Karpas-422 (cell line): ENCODE results near the gene MPRIP. TPM values are rescaled to one million over a fixed set of nuclear protein-coding genes. Genes with fewer than 3 reads are reported as not detected.
A peak's percentile ranks its signal among the peaks of the same experiment; 100 is the strongest.

Experiments used
- DNase-seq: peaks from one replicate; pipeline ENCODE4 v3.0.0-alpha.2; 2015
- H2AFZ ChIP-seq: fragments of 200-600 bp; sonication (generic); 2 replicates; pipeline ENCODE4 v1.6.1; 2014; ENCODE audit warnings: antibody characterized with exemption, low read length, mixed read lengths
- H3K27ac ChIP-seq: fragments of 200-600 bp; sonication (generic); 2 replicates; pipeline ENCODE4 v1.5.1; 2014; ENCODE audit warnings: mild to moderate bottlenecking, low read length, moderate library complexity
- H3K27me3 ChIP-seq: fragments of 200-600 bp; sonication (generic); 2 replicates; pipeline ENCODE4 v1.6.1; 2014; ENCODE audit warnings: low read length, mixed read lengths
- H3K36me3 ChIP-seq: fragments of 200-600 bp; sonication (generic); 2 replicates; pipeline ENCODE4 v1.6.1; 2014; ENCODE audit warnings: low read length, mixed read lengths; ENCODE audit not compliant: insufficient read depth
- H3K4me1 ChIP-seq: fragments of 200-600 bp; sonication (generic); 2 replicates; pipeline ENCODE4 v1.6.1; 2014; ENCODE audit warnings: mild to moderate bottlenecking, low read length, mixed read lengths
- H3K4me2 ChIP-seq: fragments of 200-600 bp; sonication (generic); 2 replicates; pipeline ENCODE4 v1.6.1; 2014; ENCODE audit warnings: low read length, low read depth, mild to moderate bottlenecking; ENCODE audit not compliant: poor library complexity, severe bottlenecking
- H3K4me3 ChIP-seq: fragments of 200-600 bp; sonication (generic); 2 replicates; pipeline ENCODE4 v1.5.1; 2014; ENCODE audit warnings: mild to moderate bottlenecking, antibody characterized with exemption, low read length, mixed read lengths
- H3K79me2 ChIP-seq: fragments of 200-600 bp; sonication (generic); 2 replicates; pipeline ENCODE4 v1.6.1; 2014; ENCODE audit warnings: mild to moderate bottlenecking, low read length, mixed read lengths
- H3K9ac ChIP-seq: fragments of 200-600 bp; sonication (generic); 2 replicates; pipeline ENCODE4 v1.6.0; 2014; ENCODE audit warnings: low read length
- H3K9me2 ChIP-seq: fragments of 200-600 bp; sonication (generic), shearing (Covaris generic); replicated peaks from 2 replicates; pipeline ENCODE4 v1.6.0; 2014; ENCODE audit warnings: mild to moderate bottlenecking, low read length, moderate library complexity; ENCODE audit not compliant: insufficient read depth
- H3K9me3 ChIP-seq: fragments of 300-700, 200-600 bp; sonication (generic); 2 replicates; pipeline ENCODE4 v1.6.1; 2014; ENCODE audit warnings: low read length, mixed read lengths
- H4K20me1 ChIP-seq: fragments of 200-600 bp; sonication (generic); 2 replicates; pipeline ENCODE4 v1.6.1; 2014; ENCODE audit warnings: mild to moderate bottlenecking, antibody characterized with exemption, low read length, low read depth; ENCODE audit not compliant: insufficient read depth
- total RNA-seq: library from RNA; depleted of rRNA; stranded (reverse); fragments of >200 nt; shearing (Covaris generic); gene quantifications from 2 replicates; pipeline ENCODE4 v1.2.3, GENCODE V29; 2014; ENCODE audit warnings: low replicate concordance

Gene MPRIP
- total RNA-seq, 1 experiment from 2014 or later: 44.1 TPM

DNA sequence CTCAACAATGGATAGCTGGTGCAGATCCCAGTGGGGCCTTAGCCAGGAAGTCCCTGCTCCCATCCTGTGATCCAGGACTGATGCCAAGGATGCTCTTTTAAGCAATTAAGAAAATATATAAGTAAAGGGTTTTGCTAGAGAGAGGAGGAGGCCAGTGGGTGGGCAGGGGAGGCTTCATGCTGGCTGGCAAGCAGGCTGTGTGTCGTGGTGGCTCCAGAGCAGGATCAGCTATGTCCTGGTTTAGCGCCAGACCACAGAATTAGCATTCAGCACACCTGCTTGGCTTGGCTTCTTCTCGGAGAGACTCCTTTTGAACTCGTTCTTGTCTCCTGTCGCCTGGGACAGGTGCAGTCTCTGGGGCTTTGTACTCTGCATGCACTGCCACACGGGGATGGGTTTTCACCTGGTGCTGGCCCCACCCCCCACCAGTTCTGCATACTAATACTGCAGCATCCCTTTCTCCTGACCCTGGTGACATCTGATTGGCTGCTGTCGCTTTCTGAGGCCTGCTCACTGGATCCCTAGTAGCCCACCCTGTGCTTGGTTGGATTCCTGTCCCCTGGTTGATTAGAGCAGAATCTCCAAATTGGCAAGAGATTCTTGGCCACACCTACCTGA is 97.8 kb downstream of the MPRIP start:
- Histone ChIP-seq H3K9me3 (no peaks in the 10 kb centered on the region), H3K9ac (no peak overlapping the region), H4K20me1 (no peaks in the 10 kb centered on the region), H3K4me1 (peaks cover 18% of the 10 kb centered on the region), H3K4me2 (no peak overlapping the region), H3K4me3 (no peak overlapping the region), H3K27me3 (no peaks in the 10 kb centered on the region), H3K9me2 (no peaks in the 10 kb centered on the region), H3K79me2 (no peaks in the 10 kb centered on the region), H2AFZ (no peak overlapping the region), H3K27ac (no peak overlapping the region), H3K36me3 (no peaks in the 10 kb centered on the region)
- no peak for DNase-seq

DNA sequence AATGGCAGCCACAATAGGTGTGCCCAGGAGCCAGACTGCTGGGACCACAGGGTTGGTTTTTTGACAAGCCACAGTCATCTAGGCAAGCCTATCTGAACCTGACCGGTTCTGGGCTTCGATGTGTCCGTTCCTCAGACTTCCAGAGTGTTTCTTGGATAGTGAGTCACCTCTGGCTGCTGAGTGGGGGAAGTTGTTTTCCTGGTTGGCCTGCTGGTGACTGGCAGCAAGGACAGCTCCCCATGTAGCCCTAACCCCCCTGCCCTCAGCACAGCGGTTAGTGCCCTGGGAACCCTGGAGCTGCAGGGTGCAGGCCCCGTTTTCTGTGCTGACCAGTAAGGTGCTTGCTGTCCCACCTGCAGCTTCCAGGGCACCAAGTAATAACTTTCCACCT is 98.3 kb downstream of the MPRIP start:
- no peaks in the 10 kb centered on the region for H3K27me3 ChIP-seq
- H3K36me3 ChIP-seq: no peaks in the 10 kb centered on the region
- no peak for DNase-seq
- no peaks in the 10 kb centered on the region for H3K9me3 ChIP-seq
- H3K4me3 ChIP-seq: no peak overlapping the region
- no peak overlapping the region for H2AFZ ChIP-seq
- H3K4me2 ChIP-seq: no peak overlapping the region
- no peak overlapping the region for H3K9ac ChIP-seq
- no peak overlapping the region for H3K27ac ChIP-seq
- no peaks in the 10 kb centered on the region for H3K79me2 ChIP-seq
- H3K9me2 ChIP-seq: no peaks in the 10 kb centered on the region
- peaks cover 18% of the 10 kb centered on the region for H3K4me1 ChIP-seq
- H4K20me1 ChIP-seq: no peaks in the 10 kb centered on the region

DNA sequence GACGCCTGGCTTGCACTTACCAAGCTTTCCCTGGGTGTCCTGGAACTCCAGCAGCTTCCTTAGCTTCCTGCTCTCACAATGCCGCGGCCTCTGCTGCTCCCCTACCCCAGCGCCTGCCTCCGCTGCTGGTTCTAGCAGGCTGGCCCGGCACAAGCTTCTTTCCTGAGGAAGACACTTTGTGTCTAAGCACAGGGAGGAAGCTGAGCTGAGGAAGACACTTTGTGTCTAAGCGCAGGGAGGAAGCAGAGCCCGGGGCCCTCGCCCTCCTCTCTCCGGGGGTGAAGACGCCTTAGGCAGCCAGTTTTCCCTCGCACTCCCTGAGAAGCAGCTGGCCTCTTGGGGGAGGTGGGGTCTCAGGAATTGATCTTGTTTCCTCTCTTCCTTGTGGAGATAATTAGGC is 99.0 kb downstream of the MPRIP start:
- Histone ChIP-seq H3K27ac (no peak overlapping the region), H3K79me2 (no peaks in the 10 kb centered on the region), H3K9me3 (no peaks in the 10 kb centered on the region), H4K20me1 (no peaks in the 10 kb centered on the region), H3K9ac (no peak overlapping the region), H3K4me1 (peaks cover 18% of the 10 kb centered on the region), H3K4me2 (no peak overlapping the region), H3K9me2 (no peaks in the 10 kb centered on the region), H3K27me3 (no peaks in the 10 kb centered on the region), H3K36me3 (no peaks in the 10 kb centered on the region), H3K4me3 (no peak overlapping the region), H2AFZ (no peak overlapping the region)
- no peak for DNase-seq

DNA sequence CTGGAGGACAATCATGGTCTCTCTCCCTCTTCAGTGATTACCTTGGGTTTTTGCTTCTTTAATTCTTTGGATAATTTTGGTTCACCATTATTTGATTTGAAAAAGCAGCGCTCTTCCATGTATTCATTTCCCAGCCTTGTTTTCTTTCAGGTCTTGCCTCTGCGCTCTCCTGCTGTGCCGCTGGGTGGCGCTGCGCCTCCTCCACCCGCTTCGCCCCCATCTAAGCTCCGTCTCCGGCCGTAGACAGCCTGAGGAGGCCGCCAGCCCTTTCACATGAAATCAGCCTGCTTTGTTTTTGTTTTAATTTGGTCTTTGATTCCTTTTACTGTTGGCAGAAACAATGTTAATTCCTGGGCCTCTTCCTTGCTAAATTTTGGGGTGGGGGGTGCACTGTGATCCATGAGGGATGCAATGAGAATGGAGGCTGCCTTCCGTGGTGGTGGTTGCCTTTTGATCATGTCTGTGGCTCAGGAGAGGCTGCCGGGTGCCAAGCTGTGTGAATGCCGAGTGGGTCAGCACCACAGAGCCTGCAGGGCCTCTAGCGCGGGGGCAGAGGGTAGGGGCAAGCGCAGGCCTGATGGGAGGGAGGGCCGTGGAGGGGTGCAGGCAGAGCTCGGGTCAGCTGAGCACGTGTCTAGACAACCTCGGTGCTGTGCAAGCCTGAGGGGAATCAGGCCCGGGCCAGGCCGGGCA is 99.7 kb downstream of the MPRIP start:
- H3K36me3 ChIP-seq: no peaks in the 10 kb centered on the region
- no peaks in the 10 kb centered on the region for H3K79me2 ChIP-seq
- H3K4me2 ChIP-seq: no peak overlapping the region
- no peaks in the 10 kb centered on the region for H3K9me2 ChIP-seq
- H3K9me3 ChIP-seq: no peaks in the 10 kb centered on the region
- H3K4me1 ChIP-seq: peaks cover 18% of the 10 kb centered on the region
- peak; percentile 84 for DNase-seq
- no peak overlapping the region for H3K4me3 ChIP-seq
- H2AFZ ChIP-seq: no peak overlapping the region
- H3K27ac ChIP-seq: no peak overlapping the region
- no peak overlapping the region for H3K9ac ChIP-seq
- no peaks in the 10 kb centered on the region for H3K27me3 ChIP-seq
- H4K20me1 ChIP-seq: no peaks in the 10 kb centered on the region

DNA sequence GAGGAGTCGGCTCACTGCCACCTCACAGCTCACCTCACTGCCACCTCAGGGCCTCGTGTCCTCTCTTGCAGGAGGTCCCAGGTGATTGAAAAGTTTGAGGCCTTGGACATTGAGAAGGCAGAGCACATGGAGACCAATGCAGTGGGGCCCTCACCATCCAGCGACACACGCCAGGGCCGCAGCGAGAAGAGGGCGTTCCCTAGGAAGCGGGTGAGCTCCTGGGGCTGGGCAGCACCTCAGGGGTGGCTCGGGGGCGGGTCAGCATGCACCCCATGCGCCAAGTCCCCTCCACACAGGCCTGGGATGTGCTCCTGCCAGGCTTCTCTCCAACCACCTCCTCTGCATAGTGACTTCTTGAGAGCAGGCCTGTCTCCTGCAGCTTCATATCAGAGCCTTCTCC is 100.3 kb downstream of the MPRIP start:
- Histone ChIP-seq H3K9me3 (no peaks in the 10 kb centered on the region), H3K4me2 (no peak overlapping the region), H3K27me3 (no peaks in the 10 kb centered on the region), H3K9ac (no peak overlapping the region), H3K9me2 (no peaks in the 10 kb centered on the region), H4K20me1 (no peaks in the 10 kb centered on the region), H2AFZ (no peak overlapping the region), H3K4me3 (no peak overlapping the region), H3K79me2 (no peaks in the 10 kb centered on the region), H3K36me3 (no peaks in the 10 kb centered on the region), H3K4me1 (peaks cover 18% of the 10 kb centered on the region), H3K27ac (no peak overlapping the region)
- DNase-seq: no peak

DNA sequence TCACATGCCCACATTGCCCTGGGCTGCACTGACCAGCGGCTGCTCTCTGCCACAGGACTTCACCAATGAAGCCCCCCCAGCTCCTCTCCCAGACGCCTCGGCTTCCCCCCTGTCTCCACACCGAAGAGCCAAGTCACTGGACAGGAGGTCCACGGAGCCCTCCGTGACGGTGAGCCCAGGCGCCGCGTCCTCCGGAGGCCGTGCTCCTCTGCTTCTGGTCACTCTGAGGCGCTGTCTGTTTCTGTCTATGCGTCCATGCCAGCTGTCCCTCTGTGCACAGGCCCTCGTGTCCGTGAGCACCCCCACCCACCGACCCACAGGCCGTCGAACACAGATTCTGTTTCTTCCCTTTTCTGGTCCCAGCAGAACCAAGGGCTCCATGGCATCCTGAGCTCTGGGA is 101.2 kb downstream of the MPRIP start:
- no peaks in the 10 kb centered on the region for H3K9me2 ChIP-seq
- H2AFZ ChIP-seq: no peak overlapping the region
- H3K4me3 ChIP-seq: no peak overlapping the region
- H3K9ac ChIP-seq: no peak overlapping the region
- DNase-seq: no peak
- no peaks in the 10 kb centered on the region for H3K36me3 ChIP-seq
- H3K79me2 ChIP-seq: no peaks in the 10 kb centered on the region
- H3K27ac ChIP-seq: no peak overlapping the region
- no peak overlapping the region for H3K4me2 ChIP-seq
- H4K20me1 ChIP-seq: no peaks in the 10 kb centered on the region
- H3K4me1 ChIP-seq: peaks cover 19% of the 10 kb centered on the region
- H3K9me3 ChIP-seq: no peaks in the 10 kb centered on the region
- H3K27me3 ChIP-seq: no peaks in the 10 kb centered on the region

DNA sequence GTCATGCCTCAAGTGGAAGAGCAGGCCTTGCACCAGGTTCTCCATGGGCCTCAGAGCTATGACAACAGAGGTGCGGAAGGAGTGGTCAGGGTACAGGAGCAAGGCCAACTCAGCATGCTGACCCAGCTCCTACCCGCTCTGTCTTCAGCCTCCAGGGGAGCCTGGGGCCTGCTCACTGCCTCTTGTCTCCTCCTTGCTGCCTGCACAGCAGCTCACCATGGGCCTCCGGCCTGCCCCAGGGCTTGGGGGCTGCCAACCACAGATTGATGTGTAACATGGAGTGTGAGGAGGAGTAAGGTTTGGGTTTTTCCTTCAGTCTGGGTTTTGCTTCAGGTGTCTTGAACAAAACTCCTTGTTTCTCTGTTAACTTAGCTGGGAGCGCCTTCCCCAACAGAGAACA is 101.8 kb downstream of the MPRIP start:
- Histone ChIP-seq H3K79me2 (no peaks in the 10 kb centered on the region), H2AFZ (no peak overlapping the region), H3K4me3 (no peak overlapping the region), H3K9me2 (no peaks in the 10 kb centered on the region), H3K4me2 (no peak overlapping the region), H3K9ac (no peak overlapping the region), H3K36me3 (no peaks in the 10 kb centered on the region), H3K27ac (no peak overlapping the region), H3K27me3 (no peaks in the 10 kb centered on the region), H3K4me1 (peaks cover 22% of the 10 kb centered on the region), H3K9me3 (no peaks in the 10 kb centered on the region), H4K20me1 (no peaks in the 10 kb centered on the region)
- DNase-seq: no peak

DNA sequence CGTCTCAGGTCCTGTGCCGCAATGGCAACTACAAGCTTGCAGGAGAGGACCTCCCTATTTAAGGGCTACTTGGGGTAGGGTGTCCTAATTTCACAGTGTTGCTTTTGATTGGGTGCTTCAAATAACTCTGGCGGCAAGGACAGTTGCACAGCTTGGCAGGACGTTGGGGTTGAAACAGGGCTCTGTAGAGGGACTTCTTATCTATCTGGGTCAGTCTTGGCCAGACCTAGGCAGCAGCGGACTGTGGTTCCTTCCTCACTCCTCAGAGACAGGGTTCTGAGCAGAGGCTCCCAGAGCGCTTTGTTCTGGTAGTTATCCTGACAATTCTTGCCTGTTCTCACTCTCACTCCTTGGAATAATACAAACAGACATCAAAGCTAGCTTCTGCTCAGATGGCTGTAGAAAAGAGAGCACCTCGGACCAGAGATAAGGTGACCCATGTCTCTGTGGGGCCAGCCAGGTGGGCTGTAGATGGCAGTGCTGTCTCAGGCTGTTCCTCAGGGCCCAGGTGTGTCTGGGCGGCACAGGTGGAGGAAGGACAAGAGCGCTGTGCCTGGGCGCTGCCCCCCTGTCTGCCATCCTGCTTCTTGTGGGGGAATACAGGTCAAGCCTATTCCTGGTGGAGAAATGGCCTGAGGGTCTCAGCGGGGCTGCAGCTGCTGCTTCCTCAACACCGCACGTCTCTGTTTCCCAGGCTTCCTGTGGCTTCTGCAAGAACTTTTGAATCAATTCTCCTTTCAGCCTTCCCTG is 102.8 kb downstream of the MPRIP start:
- DNase-seq: no peak
- H3K36me3 ChIP-seq: no peaks in the 10 kb centered on the region
- H3K9me2 ChIP-seq: no peaks in the 10 kb centered on the region

More for the DNA sequence above, 102.8 kb downstream of the MPRIP start:
- Histone ChIP-seq H3K9ac (no peak overlapping the region), H3K4me3 (no peak overlapping the region), H3K4me1 (peaks cover 15% of the 10 kb centered on the region), H3K79me2 (no peaks in the 10 kb centered on the region), H2AFZ (no peak overlapping the region), H3K27me3 (no peaks in the 10 kb centered on the region), H3K9me3 (no peaks in the 10 kb centered on the region), H3K27ac (no peak overlapping the region), H4K20me1 (no peaks in the 10 kb centered on the region), H3K4me2 (no peak overlapping the region)
